Nephron (organoid): ENCODE results near the gene ADCY7.

Experiments
- H3K27ac Mint-ChIP-seq, 3 experiments: 2 replicates each; pipeline ENCODE4 v1.8.0; 2020; ENCODE audit warnings: mixed read lengths in 3 of 3, mild to moderate bottlenecking in 2 of 3, moderate library complexity in 1 of 3
- H3K27me3 Mint-ChIP-seq: 2 replicates; pipeline ENCODE4 v1.8.0; 2021; ENCODE audit warnings: low read depth, mild to moderate bottlenecking, moderate library complexity, mixed read lengths
- H3K36me3 Mint-ChIP-seq: 2 replicates; pipeline ENCODE4 v1.8.0; 2020; ENCODE audit warnings: low read depth, mixed read lengths
- H3K4me1 Mint-ChIP-seq: 2 replicates; pipeline ENCODE4 v1.8.0; 2020; ENCODE audit warnings: mixed read lengths
- H3K4me3 Mint-ChIP-seq, 3 experiments: 2 replicates each; pipeline ENCODE4 v1.8.0; 2020; ENCODE audit warnings: mild to moderate bottlenecking in 3 of 3, mixed read lengths in 3 of 3, moderate library complexity in 2 of 3
- H3K9me3 Mint-ChIP-seq: 2 replicates; pipeline ENCODE4 v1.8.0; 2020; ENCODE audit warnings: mixed read lengths
- TF ChIP-seq, protein P1 (sequence below), 3 experiments: fragments of 200-600 bp; sonication (generic); IDR thresholded peaks; one replicate each; pipeline ENCODE4 v1.5.0; 2021; ENCODE audit warnings: antibody characterized with exemption in 3 of 3; ENCODE audit not compliant: unreplicated experiment in 3 of 3

ADCY7 gene

DNA sequence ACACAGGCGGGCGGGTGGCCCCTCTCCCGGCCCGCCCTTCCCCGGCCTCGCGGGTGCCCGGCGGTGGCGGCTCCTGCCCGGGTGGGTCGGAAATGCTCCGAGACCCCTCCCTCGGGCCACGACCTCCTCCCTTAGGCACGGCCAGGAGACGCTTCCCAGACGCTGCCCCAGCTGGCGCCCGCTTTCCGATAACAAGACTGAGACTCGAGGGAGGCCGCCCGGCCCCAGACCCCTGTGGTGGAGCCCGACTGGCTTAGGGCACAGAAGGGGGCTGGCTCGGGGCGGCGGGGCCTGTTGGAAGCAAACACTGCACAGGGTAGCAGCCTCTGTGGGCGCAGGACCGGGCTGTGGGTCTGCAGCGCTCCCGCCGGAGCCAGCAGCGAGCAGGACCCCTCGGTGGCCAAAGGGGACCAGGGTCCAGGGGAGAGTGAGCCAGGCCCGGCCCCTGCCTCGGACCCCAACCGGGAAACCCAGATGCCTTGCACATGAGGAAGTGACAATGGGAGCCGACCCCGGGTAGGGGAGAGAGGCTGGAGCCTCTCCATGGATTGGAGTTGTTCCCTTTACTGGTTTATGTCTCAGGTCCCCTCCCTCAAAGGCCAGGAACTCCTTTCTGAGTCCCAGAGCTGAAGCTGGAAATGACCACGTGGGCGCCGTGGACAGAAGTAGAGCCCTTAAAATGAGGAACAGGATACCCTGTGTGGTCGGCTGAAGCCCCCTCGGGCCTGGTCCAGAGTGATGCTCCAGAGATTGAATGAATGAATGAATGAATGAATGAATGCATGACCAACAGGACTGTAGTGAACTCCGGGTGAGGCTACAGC, 19.8 kb upstream of the ADCY7 start:
- Mint-ChIP-seq H3K27me3 (peaks cover 43% of the 10 kb centered on the region), H3K9me3 (no peaks in the 10 kb centered on the region), H3K27ac (no peak overlapping the region), H3K4me1 (no peaks in the 10 kb centered on the region), H3K4me3 (peak overlapping the region; percentile 75 to 81 (median 78)), H3K36me3 (no peaks in the 10 kb centered on the region)
- TF ChIP-seq, protein P1, sequence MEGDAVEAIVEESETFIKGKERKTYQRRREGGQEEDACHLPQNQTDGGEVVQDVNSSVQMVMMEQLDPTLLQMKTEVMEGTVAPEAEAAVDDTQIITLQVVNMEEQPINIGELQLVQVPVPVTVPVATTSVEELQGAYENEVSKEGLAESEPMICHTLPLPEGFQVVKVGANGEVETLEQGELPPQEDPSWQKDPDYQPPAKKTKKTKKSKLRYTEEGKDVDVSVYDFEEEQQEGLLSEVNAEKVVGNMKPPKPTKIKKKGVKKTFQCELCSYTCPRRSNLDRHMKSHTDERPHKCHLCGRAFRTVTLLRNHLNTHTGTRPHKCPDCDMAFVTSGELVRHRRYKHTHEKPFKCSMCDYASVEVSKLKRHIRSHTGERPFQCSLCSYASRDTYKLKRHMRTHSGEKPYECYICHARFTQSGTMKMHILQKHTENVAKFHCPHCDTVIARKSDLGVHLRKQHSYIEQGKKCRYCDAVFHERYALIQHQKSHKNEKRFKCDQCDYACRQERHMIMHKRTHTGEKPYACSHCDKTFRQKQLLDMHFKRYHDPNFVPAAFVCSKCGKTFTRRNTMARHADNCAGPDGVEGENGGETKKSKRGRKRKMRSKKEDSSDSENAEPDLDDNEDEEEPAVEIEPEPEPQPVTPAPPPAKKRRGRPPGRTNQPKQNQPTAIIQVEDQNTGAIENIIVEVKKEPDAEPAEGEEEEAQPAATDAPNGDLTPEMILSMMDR (IDR thresholded peaks at IDR 0.05; ENCODE audit: unreplicated experiment in 3 of 3): no peak

DNA sequence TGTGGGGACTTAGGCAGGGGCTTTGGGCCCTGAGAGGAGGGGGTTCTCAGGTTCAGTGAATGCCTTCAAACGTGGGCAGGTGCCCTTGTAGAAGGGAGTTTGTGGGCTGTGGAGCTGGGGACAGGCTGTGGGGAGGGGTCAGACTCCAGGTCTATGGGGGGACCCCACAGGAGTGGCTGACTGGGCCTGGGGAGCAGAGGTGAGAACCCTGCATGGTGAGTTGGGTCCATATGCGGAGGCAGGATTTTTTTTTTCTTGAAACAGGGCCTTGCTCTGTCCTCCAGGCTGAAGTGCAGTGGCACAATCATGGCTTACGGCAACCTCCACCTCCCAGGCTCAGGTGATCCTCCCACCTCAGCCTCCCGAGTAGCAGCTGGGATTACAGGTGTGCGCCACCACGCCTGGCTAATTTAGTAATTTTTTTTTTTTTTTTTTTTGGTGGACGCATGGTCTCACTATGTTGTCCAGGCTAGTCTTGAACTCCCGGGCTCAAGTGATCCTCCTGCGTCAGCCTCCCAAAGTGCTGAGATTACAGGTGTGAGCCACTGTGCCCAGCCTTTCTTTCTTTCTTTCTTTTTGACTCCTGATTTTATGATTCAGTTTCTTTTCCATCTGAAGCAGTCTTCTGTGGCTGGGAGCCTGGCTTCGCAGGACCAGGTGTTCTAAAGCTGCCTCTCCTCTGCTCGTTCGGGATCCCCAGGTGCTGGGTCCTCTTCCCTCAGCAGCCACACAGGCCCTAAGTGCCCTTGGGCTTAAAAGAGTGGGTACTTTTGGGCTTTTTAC, 19.0 kb upstream of the ADCY7 start:
- TF ChIP-seq, protein P1 (IDR thresholded peaks at IDR 0.05; ENCODE audit: unreplicated experiment in 3 of 3): no peak
- peaks cover 41% of the 10 kb centered on the region for H3K27me3 Mint-ChIP-seq
- H3K4me3 Mint-ChIP-seq: peak overlapping the region; percentile 71 to 81 (median 78)
- H3K27ac Mint-ChIP-seq: no peak overlapping the region
- no peaks in the 10 kb centered on the region for H3K9me3 Mint-ChIP-seq
- H3K36me3 Mint-ChIP-seq: no peaks in the 10 kb centered on the region
- no peaks in the 10 kb centered on the region for H3K4me1 Mint-ChIP-seq

DNA sequence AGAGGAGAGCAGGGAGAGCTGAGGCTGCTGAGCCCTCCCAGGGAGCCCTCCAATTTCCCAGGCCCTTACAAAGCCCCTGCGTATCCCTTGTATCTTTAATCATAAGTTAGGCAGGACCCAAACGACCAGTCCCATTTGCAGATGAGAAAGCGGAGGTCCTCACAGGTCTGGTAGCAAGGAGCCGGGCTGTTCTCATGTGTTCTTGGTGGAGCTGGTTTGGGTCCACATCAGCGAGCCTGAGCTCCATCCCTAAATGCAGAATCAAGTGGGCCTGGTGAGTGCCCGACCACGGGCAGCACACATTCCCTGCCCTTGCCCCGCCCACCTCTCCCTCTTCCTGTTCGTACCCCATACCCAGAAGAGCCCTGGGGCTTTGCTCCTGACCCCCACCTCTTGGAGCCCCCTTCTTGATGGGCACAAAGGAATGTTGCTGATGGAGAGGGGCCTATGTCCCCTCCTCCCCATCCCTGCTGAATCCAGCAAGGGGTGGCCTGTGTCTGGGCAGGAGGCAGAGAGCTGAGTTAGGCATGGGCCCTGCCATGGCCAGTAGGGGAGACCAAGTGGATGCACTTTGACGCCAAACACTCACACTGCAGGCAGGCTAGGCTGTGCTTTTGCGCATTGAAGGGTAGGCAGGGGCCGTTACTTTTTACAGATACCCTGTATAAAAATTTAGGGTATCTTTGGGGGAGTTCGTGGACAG, 18.3 kb upstream of the ADCY7 start:
- no peaks in the 10 kb centered on the region for H3K36me3 Mint-ChIP-seq
- H3K27ac Mint-ChIP-seq: no peak overlapping the region

DNA sequence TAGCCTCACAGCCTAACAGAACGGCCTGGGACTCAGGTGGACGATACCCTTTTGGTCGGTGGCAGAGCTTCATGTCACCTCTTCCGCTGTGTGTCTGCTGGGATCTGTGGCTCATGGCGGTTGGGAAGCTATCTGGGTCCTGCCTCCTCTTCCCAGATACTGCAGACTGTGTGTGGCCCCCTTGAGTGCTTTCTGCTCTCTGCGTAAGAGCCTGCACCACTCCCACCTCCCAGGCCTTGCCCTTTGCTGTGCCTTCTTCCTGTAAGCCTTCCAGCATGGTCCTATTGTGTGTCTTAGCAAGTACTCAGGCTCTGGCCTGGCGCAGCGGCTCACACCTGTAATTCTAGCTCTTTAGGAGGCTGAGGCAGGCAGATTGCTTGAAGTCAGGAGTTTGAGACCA, 17.5 kb upstream of the ADCY7 start:
- Mint-ChIP-seq H3K4me3 (peak overlapping the region; percentile 31 to 39 (median 31)), H3K4me1 (peaks cover 2% of the 10 kb centered on the region)

More for the DNA sequence above, 18.3 kb upstream of the ADCY7 start:
- TF ChIP-seq, protein P1 (IDR thresholded peaks at IDR 0.05; ENCODE audit: unreplicated experiment in 3 of 3): no peak
- Mint-ChIP-seq H3K4me3 (peak overlapping the region; percentile 71 to 78 (median 73)), H3K4me1 (no peaks in the 10 kb centered on the region), H3K27me3 (peaks cover 37% of the 10 kb centered on the region), H3K9me3 (no peaks in the 10 kb centered on the region)

DNA sequence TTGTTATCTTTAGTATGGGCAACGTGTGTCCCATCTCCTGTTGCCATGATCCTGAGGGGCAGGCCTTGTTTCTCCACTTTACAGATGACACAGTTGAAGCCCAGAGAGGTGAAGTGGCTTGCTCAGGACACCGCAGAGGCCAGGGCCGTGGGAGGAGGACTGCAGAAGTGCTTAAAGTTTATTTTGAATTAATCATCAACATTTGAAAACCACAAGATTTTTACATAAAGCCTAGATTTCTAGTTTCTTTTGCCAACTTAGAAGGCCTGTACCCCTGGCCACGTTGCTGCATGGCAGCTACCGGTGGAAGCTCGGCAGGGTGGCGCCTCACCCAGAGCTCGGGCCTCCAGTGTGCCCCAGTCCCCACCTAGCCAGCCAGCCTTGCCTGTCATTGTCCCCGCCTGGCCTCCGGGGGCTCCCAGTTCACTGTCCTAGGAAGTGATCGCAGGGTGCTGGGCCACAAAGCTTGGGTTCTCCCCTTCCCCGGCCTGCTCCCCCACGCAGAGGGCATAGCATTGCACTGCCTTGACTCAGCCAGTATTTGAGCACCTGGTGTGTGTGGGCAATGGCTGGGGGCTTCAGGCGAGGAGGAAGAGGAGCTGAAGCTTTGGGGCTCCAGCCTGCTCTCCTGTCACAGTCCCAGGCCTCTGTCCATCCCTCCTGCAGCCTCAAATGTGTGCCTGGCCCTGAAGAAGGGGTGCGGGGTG, 14.8 kb upstream of the ADCY7 start:
- Mint-ChIP-seq H3K9me3 (no peaks in the 10 kb centered on the region), H3K27me3 (peaks cover 23% of the 10 kb centered on the region), H3K4me1 (peaks cover 8% of the 10 kb centered on the region), H3K27ac (no peak overlapping the region), H3K4me3 (no peak overlapping the region), H3K36me3 (no peaks in the 10 kb centered on the region)
- TF ChIP-seq, protein P1 (IDR thresholded peaks at IDR 0.05; ENCODE audit: unreplicated experiment in 3 of 3): no peak

More for the DNA sequence above, 17.5 kb upstream of the ADCY7 start:
- TF ChIP-seq, protein P1 (IDR thresholded peaks at IDR 0.05; ENCODE audit: unreplicated experiment in 3 of 3): no peak
- Mint-ChIP-seq H3K36me3 (no peaks in the 10 kb centered on the region), H3K27ac (no peak overlapping the region), H3K27me3 (peaks cover 35% of the 10 kb centered on the region), H3K9me3 (no peaks in the 10 kb centered on the region)
